Measurements from ENCODE around the gene ZNRD2. TPM values are rescaled to one million over a fixed set of nuclear protein-coding genes. Genes with fewer than 3 reads are reported as not detected.

The ZNRD2 gene
- total and polyA plus RNA-seq, 4 experiments from 2014 or later: 24.6 to 74.9 (median 48.8) TPM

GRCh38 chr11:65524741-65525545, 45.3 kb upstream of the ZNRD2 start, which contains the start of gene SCYL1:
TSS of gene SCYL1 (plus strand) at chr11:65525083. CDS start at chr11:65525154, 71 bp downstream.
- Histone ChIP-seq H3K27me3 (ENCODE audit: insufficient read depth, low read length) (no peaks in the 10 kb centered on the region), H3K4me3 (ENCODE audit: low read length in 2 of 2) (peak within 1 kb of the TSS; percentile 78 to 83), H3K4me1 (ENCODE audit: insufficient read depth, low read length) (peaks cover 54% of the 10 kb centered on the region), H3K36me3 (ENCODE audit: insufficient read depth, low read length) (peaks cover 14% of the 10 kb centered on the region), H3K27ac (ENCODE audit: low read depth, low read length) (peak within 1 kb of the TSS; percentile 84), H3K9me3 (ENCODE audit: control insufficient read depth in 1 of 2, low read length in 2 of 2) (no peaks in the 10 kb centered on the region)
- no peaks in the 10 kb centered on the region for H3K27me3 Mint-ChIP-seq
- DNase-seq: peak; percentile 72 to 82 (median 75)
- H3K4me1 Mint-ChIP-seq: peaks cover 35 to 63% (median 49%) of the 10 kb centered on the region in 4 donors
- no peaks in the 10 kb centered on the region for H3K9me3 Mint-ChIP-seq
- ChIA-PET POLR2A (ENCODE audit: partially characterized antibody) (interaction anchor here (0.7 to 10.2 kb wide), 29 partner anchors 14 to 403 kb away, joined by 3 to 171 read pairs (median 5); partner anchors contain the start of genes EHBP1L1, FAM89B, FAU and MALAT1), CTCF (ENCODE audit: partially characterized antibody) (interaction anchor here (0.7 to 3.2 kb wide), 9 partner anchors 8 to 68 kb away, joined by 3 to 16 read pairs (median 3); partner anchors contain the start of genes FAM89B and MALAT1)
- intact Hi-C loops (cut with micrococcal nuclease): loop anchor here (1.0 to 2.0 kb wide), 2 partner anchors 15 to 50 kb away; no protein-coding TSS in a partner anchor
- H3K4me3 Mint-ChIP-seq: peak within 1 kb of the TSS; percentile 81 to 92 (median 88)
- H3K27ac Mint-ChIP-seq: peak within 1 kb of the TSS; percentile 81 to 98 (median 94)
- peaks cover 0 to 19% of the 10 kb centered on the region in 2 donors for H3K36me3 Mint-ChIP-seq

GRCh38 chr11:65525546-65526480, 44.5 kb upstream of the ZNRD2 start:
- Histone ChIP-seq H3K36me3 (ENCODE audit: insufficient read depth, low read length) (peaks cover 23% of the 10 kb centered on the region), H3K4me1 (ENCODE audit: insufficient read depth, low read length) (peaks cover 59% of the 10 kb centered on the region), H3K4me3 (ENCODE audit: low read length in 2 of 2) (peak overlapping the region; percentile 78 to 83), H3K9me3 (ENCODE audit: control insufficient read depth in 1 of 2, low read length in 2 of 2) (no peaks in the 10 kb centered on the region), H3K27ac (ENCODE audit: low read depth, low read length) (peak overlapping the region; percentile 84), H3K27me3 (ENCODE audit: insufficient read depth, low read length) (no peaks in the 10 kb centered on the region)
- intact Hi-C loops (cut with micrococcal nuclease): loop anchor here (1.0 to 2.0 kb wide), 2 partner anchors 14 to 49 kb away; no protein-coding TSS in a partner anchor
- ChIA-PET POLR2A (ENCODE audit: partially characterized antibody) (interaction anchor here (0.7 to 10.2 kb wide), 32 partner anchors 13 to 404 kb away, joined by 3 to 171 read pairs (median 5); partner anchors contain the start of genes EHBP1L1, FAM89B, FAU and MALAT1), CTCF (ENCODE audit: partially characterized antibody) (interaction anchor here (1.2 to 3.2 kb wide), 6 partner anchors 9 to 110 kb away, joined by 3 to 16 read pairs (median 5); no protein-coding TSS in a partner anchor)
- no peaks in the 10 kb centered on the region for H3K27me3 Mint-ChIP-seq
- H3K27ac Mint-ChIP-seq: peak overlapping the region; percentile 15 to 91 (median 80)
- H3K4me1 Mint-ChIP-seq: peaks cover 38 to 68% (median 53%) of the 10 kb centered on the region in 4 donors
- peak overlapping the region; percentile 81 to 92 (median 86) for H3K4me3 Mint-ChIP-seq
- peaks cover 4 to 25% of the 10 kb centered on the region in 2 donors for H3K36me3 Mint-ChIP-seq
- no peaks in the 10 kb centered on the region for H3K9me3 Mint-ChIP-seq
- DNase-seq: peak in 3 of 5 donors; percentile 20 to 30 (median 24)

GRCh38 chr11:65526744-65527143, 43.5 kb upstream of the ZNRD2 start:
- CTCF ChIA-PET (ENCODE audit: partially characterized antibody): interaction anchor here (1.5 to 3.2 kb wide), 3 partner anchors 14 to 111 kb away, joined by 4 to 16 read pairs (median 11); no protein-coding TSS in a partner anchor
- Histone ChIP-seq H3K36me3 (ENCODE audit: insufficient read depth, low read length) (peaks cover 32% of the 10 kb centered on the region), H3K4me1 (ENCODE audit: insufficient read depth, low read length) (peaks cover 58% of the 10 kb centered on the region), H3K4me3 (ENCODE audit: low read length in 2 of 2) (no peak overlapping the region), H3K27ac (ENCODE audit: low read depth, low read length) (no peak overlapping the region), H3K9me3 (ENCODE audit: control insufficient read depth in 1 of 2, low read length in 2 of 2) (no peaks in the 10 kb centered on the region), H3K27me3 (ENCODE audit: insufficient read depth, low read length) (no peaks in the 10 kb centered on the region)
- Mint-ChIP-seq H3K36me3 (peaks cover 4 to 32% of the 10 kb centered on the region in 2 donors), H3K27me3 (no peaks in the 10 kb centered on the region), H3K9me3 (no peaks in the 10 kb centered on the region), H3K4me1 (peaks cover 37 to 65% (median 51%) of the 10 kb centered on the region in 4 donors), H3K4me3 (peak overlapping the region in 7 of 8 donors; percentile 48 to 92 (median 66)), H3K27ac (peak overlapping the region in 2 of 7 donors; percentile 70 to 79)
- peak in 1 of 5 donors; percentile 36 for DNase-seq
- POLR2A ChIA-PET (ENCODE audit: partially characterized antibody): interaction anchor here (0.7 to 10.2 kb wide), 11 partner anchors 12 to 145 kb away, joined by 3 to 171 read pairs (median 14); partner anchors contain the start of genes EHBP1L1, FAM89B, MALAT1 and MAP3K11
- intact Hi-C loops (cut with micrococcal nuclease): no loop called here

- H3K27ac ChIP-seq (ENCODE audit: low read depth, low read length): no peak overlapping the region
- Mint-ChIP-seq H3K36me3 (peaks cover 10 to 42% of the 10 kb centered on the region in 2 donors), H3K9me3 (no peaks in the 10 kb centered on the region), H3K27me3 (no peaks in the 10 kb centered on the region), H3K4me3 (peak overlapping the region in 1 of 8 donors; percentile 43), H3K27ac (peak overlapping the region in 2 of 7 donors; percentile 42 to 77), H3K4me1 (peaks cover 19 to 46% (median 31%) of the 10 kb centered on the region in 4 donors)
- DNase-seq: peak in 1 of 5 donors; percentile 22
- H3K27me3 ChIP-seq (ENCODE audit: insufficient read depth, low read length): no peaks in the 10 kb centered on the region
- CTCF ChIA-PET (ENCODE audit: partially characterized antibody): interaction anchor here (0.9 to 1.4 kb wide), 4 partner anchors 16 to 69 kb away, joined by 3 to 4 read pairs (median 3); no protein-coding TSS in a partner anchor
- intact Hi-C loops (cut with micrococcal nuclease): no loop called here
- no peaks in the 10 kb centered on the region for H3K9me3 ChIP-seq (ENCODE audit: control insufficient read depth in 1 of 2, low read length in 2 of 2)
- peaks cover 38% of the 10 kb centered on the region for H3K4me1 ChIP-seq (ENCODE audit: insufficient read depth, low read length)
- peaks cover 44% of the 10 kb centered on the region for H3K36me3 ChIP-seq (ENCODE audit: insufficient read depth, low read length)
- POLR2A ChIA-PET (ENCODE audit: partially characterized antibody): interaction anchor here (1.1 to 10.2 kb wide), 4 partner anchors 27 to 126 kb away, joined by 3 to 171 read pairs (median 3); partner anchors contain the start of genes MALAT1 and PCNX3
- no peak overlapping the region for H3K4me3 ChIP-seq (ENCODE audit: low read length in 2 of 2)
Measured at GRCh38 chr11:65528819-65529350, 41.4 kb upstream of the ZNRD2 start.

- intact Hi-C loops (cut with micrococcal nuclease): no loop called here
- Histone ChIP-seq H3K27ac (ENCODE audit: low read depth, low read length) (no peak overlapping the region), H3K27me3 (ENCODE audit: insufficient read depth, low read length) (no peaks in the 10 kb centered on the region), H3K4me3 (ENCODE audit: low read length in 2 of 2) (no peak overlapping the region), H3K9me3 (ENCODE audit: control insufficient read depth in 1 of 2, low read length in 2 of 2) (no peaks in the 10 kb centered on the region), H3K4me1 (ENCODE audit: insufficient read depth, low read length) (peaks cover 30% of the 10 kb centered on the region), H3K36me3 (ENCODE audit: insufficient read depth, low read length) (peaks cover 44% of the 10 kb centered on the region)
- peak overlapping the region in 1 of 8 donors; percentile 48 for H3K4me3 Mint-ChIP-seq
- no peaks in the 10 kb centered on the region for H3K9me3 Mint-ChIP-seq
- POLR2A ChIA-PET (ENCODE audit: partially characterized antibody): interaction anchor here (0.8 to 10.2 kb wide), 8 partner anchors 11 to 127 kb away, joined by 3 to 171 read pairs (median 3); partner anchors contain the start of genes MALAT1, PCNX3 and ZNRD2
- peak in 1 of 5 donors; percentile 39 for DNase-seq
- peak overlapping the region; percentile 33 to 88 (median 71) for H3K27ac Mint-ChIP-seq
- H3K36me3 Mint-ChIP-seq: peaks cover 14 to 45% of the 10 kb centered on the region in 2 donors
- CTCF ChIA-PET (ENCODE audit: partially characterized antibody): interaction anchor here (1.2 to 3.2 kb wide), 4 partner anchors 12 to 68 kb away, joined by 3 to 19 read pairs (median 4); no protein-coding TSS in a partner anchor
- no peaks in the 10 kb centered on the region for H3K27me3 Mint-ChIP-seq
- peaks cover 14 to 39% (median 25%) of the 10 kb centered on the region in 4 donors for H3K4me1 Mint-ChIP-seq
Measured at GRCh38 chr11:65529475-65530156, 40.7 kb upstream of the ZNRD2 start.
